Measurements from ENCODE around the gene WWC1.
A peak's percentile ranks its signal among the peaks of the same experiment; 100 is the strongest.

The WWC1 gene

DNA sequence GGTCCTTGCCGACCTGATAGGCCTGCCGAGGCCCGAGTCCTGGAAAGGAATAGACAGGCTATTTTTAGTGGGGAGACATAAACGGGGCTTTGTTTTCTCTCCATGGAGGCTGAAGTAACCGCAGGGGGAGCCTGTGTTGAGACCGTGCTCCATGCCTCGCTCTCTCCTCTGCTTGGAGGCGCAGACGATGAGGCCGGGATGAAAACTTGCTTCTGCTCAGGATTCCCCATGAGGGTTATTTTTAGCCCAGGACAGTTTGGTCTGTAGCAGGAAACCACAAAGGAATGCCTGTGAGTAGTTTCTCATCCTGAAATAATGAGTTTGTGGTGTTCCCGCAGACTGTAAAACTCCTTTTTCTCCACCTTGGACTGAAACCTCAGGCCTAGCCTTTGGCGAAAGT is 112.9 kb downstream of the WWC1 start:
- TF ChIP-seq, protein P1, sequence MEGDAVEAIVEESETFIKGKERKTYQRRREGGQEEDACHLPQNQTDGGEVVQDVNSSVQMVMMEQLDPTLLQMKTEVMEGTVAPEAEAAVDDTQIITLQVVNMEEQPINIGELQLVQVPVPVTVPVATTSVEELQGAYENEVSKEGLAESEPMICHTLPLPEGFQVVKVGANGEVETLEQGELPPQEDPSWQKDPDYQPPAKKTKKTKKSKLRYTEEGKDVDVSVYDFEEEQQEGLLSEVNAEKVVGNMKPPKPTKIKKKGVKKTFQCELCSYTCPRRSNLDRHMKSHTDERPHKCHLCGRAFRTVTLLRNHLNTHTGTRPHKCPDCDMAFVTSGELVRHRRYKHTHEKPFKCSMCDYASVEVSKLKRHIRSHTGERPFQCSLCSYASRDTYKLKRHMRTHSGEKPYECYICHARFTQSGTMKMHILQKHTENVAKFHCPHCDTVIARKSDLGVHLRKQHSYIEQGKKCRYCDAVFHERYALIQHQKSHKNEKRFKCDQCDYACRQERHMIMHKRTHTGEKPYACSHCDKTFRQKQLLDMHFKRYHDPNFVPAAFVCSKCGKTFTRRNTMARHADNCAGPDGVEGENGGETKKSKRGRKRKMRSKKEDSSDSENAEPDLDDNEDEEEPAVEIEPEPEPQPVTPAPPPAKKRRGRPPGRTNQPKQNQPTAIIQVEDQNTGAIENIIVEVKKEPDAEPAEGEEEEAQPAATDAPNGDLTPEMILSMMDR (conservative IDR thresholded peaks at IDR 0.05; ENCODE audit: low read depth, low read length) = peak; percentile 28

DNA sequence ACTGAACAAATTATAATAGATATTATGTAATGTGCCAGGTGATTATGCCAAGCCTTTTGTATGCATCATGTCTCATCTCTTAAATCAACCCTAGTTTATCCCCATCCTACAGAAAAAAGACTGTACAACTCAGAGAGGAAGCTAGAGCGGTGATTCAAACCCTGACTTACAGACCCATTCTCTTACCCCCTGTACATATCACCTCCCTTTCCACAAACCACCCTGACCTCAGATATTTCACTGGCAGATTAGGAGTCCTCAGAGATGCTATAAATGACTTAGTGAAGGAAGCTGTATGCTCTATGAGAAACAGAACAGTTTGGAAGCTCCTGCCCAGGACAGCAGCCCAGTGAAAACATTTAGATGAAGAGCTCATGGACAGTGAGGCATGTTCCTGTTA is 115.8 kb downstream of the WWC1 start:
- TF ChIP-seq, protein P1 (conservative IDR thresholded peaks at IDR 0.05; ENCODE audit: low read depth, low read length) = no peak
- no peak for DNase-seq (ENCODE audit: low read depth)
- no peak overlapping the region for H3K4me3 ChIP-seq (ENCODE audit: low read depth, low read length)

More for the DNA sequence above, 112.9 kb downstream of the WWC1 start:
- no peak overlapping the region for H3K4me3 ChIP-seq (ENCODE audit: low read depth, low read length)
- peak; percentile 94 for DNase-seq (ENCODE audit: low read depth)

DNA sequence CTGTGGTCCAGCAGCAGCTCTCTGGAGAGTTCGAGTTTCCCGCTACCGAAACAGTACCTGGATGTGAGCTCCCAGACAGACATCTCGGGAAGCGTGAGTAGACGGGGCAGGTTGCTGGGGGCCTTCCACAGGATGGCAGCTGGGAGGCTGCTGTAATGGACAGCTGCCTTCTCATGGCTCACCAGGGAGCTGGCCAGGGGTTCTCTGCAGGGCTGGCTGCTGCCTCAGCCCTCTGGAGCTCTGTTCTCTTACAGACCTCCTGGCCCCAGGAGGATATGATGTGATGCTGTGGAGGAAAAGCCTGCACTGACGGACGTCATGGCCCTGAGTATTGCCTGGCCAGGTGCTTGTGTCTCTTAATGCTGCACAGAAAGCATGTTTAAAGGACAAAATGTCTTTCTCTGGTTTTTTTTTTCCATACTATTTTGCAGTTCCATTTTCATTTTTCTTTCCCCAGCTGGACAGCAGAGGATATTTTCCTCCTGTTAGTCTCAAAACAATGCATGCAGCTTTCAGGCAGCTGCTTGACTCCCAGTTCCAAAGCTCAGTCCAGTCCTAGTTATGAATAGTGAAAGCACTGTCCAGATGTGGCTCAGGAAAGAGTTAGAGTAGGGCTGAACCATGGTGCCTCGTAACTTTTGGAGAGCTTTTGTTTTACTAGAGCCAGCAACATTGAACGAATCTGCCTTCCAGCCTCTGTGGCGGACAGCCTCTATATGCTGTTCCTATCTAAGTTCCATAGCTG is 117.3 kb downstream of the WWC1 start:
- H3K4me3 ChIP-seq (ENCODE audit: low read depth, low read length) = no peak overlapping the region
- peak; percentile 59 for DNase-seq (ENCODE audit: low read depth)
- TF ChIP-seq, protein P1 (conservative IDR thresholded peaks at IDR 0.05; ENCODE audit: low read depth, low read length) = no peak

DNA sequence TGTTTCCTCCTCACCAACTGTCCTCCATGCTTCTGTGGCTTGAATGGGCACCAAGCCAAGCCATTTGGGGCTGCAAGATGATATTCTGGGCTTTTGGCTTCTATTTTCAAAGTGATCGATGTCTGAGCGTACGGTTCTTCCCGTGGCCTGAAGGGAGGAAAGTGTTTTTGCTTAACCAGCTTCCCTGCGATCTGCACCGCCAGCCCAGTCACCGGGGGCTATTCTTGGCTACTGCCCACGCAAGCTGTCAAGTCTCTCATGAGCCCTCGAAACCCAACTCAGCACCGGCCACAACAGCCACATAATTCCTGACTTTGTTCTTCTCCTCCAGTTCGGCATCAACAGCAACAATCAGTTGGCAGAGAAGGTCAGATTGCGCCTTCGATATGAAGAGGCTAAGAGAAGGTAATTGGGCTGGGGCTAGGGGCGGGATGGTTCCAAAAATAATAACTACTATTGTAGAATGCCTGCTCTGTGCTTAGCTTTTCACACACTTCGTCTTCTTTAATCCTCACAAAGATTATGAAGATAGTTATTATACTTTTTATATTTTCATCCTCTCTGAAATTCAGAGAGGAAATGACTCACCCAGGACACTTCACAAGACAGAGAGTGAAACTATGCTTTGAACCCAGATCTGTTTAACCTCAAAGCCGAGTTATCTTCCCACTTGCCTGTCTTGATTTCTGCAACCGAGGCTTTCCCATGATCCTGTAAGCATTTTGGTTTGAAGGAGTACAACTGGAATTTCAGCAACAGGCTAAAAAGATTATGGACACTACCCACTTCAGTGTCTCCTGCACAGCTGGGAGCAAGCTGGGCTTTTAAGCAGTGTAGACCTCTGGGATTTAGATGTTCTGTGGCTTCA is 118.4 kb downstream of the WWC1 start:
- TF ChIP-seq, protein P1 (conservative IDR thresholded peaks at IDR 0.05; ENCODE audit: low read depth, low read length) = no peak
- H3K4me3 ChIP-seq (ENCODE audit: low read depth, low read length) = peak overlapping the region; percentile 20
- peak; percentile 63 for DNase-seq (ENCODE audit: low read depth)

DNA sequence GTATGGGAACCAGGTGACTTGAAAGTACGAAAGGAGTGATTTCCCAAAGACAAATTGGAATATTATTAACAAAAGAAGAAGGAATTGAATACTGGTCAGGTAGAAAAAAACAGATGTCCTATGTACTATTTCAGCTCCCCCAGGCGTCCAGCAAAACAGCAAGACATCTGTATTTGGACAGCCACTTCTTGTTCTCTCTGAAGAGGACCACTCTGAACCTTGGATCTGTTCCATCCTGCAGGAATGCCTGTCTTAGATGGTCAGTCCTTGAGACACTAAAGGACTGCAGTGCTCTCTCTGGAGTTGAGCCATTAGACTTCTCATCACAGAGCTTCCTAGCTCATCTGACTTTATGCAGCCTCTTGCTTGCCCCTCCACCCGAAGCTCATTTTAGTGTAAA is 120.4 kb downstream of the WWC1 start:
- H3K4me3 ChIP-seq (ENCODE audit: low read depth, low read length) = no peak overlapping the region
- TF ChIP-seq, protein P1 (conservative IDR thresholded peaks at IDR 0.05; ENCODE audit: low read depth, low read length) = no peak
- no peak for DNase-seq (ENCODE audit: low read depth)

DNA sequence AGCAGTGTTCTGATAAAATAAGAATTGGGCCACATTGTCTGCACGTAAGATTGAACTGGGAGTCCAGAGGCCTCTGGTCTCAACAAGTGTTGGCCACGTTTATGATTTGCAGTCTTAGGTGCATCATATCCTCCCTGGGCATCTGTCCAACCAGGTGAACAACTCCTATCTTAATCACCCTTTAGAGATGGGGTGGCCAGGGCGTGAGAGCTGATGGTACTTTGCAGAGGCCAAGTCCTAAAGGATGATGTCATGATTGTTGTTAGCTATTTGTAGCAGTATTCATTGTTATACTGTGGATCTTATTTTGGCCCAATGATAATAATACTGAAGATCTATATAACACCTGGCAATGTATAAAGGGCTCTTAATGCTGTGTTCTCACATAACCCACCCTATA is 121.6 kb downstream of the WWC1 start:
- TF ChIP-seq, protein P1 (conservative IDR thresholded peaks at IDR 0.05; ENCODE audit: low read depth, low read length) = no peak

More for the DNA sequence above, 121.6 kb downstream of the WWC1 start:
- DNase-seq (ENCODE audit: low read depth) = no peak
- H3K4me3 ChIP-seq (ENCODE audit: low read depth, low read length) = no peak overlapping the region
